HG02970 (cell line): ENCODE results near the gene HTR1E.
"Not testable (repeated sequence)": the region's sequence is repeated elsewhere in the genome, so short reads cannot be mapped to it uniquely, and the experiment has no call there.

Source experiments
- ATAC-seq: cut with Tn5 transposase; IDR thresholded peaks from one replicate; pipeline ENCODE4 v1.9.1; 2021; ENCODE audit warnings: mild to moderate bottlenecking, moderate library complexity, moderate number of reproducible peaks; ENCODE audit not compliant: unreplicated experiment, low FRiP score

The HTR1E gene, protein sequence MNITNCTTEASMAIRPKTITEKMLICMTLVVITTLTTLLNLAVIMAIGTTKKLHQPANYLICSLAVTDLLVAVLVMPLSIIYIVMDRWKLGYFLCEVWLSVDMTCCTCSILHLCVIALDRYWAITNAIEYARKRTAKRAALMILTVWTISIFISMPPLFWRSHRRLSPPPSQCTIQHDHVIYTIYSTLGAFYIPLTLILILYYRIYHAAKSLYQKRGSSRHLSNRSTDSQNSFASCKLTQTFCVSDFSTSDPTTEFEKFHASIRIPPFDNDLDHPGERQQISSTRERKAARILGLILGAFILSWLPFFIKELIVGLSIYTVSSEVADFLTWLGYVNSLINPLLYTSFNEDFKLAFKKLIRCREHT

DNA sequence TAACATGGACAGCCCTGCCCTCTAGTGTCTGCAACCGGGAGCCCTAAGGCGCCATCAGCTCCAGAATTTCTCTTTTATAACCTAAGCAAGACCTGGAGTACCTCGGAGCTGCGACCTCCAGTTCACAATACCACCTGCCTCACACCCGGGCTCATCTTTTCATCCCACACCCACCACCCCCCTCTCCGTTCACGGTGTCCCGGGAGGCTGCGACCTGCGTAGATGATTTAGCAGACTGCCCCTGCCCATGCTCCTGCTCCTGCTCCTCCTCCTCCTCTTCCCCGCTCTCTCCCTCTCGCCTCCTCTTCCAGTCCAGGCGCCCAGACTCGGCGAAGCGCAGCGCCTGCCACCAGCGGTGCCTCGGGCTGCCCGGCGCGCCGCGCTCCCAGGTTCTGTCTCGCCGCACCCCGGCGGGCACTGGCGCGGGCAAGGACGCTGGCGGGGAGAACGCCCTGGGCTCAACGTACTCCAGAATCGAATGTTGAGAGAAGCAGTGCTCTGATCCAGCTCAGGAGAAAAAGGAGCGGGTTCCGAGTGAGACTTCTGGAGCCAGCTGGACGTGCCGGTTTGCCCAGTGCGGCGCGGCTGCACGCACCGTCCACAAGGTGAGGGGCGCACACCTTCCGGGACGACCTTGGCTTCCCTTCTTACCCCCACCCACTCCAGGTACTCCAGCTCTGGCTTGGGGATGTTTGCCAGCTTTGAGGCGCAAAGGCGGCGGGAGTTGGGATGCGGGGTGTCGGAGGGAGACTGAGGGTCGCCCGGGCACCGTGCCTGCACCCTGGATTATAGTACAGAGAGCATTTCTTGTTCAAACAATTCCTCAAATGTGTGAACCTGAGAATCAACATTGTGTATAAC lies at the start of gene HTR1E:
TSS of gene HTR1E (plus strand) at position 310 of the 861 bp plus-strand sequence. CDS start 77,807 bp downstream, outside the sequence.
- ATAC-seq = no peak

DNA sequence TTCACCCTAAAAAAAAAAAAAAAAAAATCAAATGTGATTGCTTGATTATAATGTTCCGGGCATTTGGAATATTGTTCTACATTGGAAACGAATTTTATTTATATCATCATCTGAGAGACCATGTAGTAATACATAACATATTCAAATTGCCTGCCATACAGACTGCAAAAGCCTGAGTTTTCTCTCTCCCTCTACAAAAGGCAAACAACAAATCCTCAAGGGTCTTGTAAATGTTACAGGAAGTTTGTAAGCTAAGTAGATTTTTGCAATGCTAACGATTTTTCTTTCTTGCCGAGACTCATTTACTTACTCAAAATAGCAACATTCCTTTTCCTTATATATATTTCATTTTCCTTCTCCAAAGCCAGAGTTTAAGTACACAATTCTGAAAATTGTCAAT lies 49.0 kb upstream of the HTR1E start:
- ATAC-seq = no peak

DNA sequence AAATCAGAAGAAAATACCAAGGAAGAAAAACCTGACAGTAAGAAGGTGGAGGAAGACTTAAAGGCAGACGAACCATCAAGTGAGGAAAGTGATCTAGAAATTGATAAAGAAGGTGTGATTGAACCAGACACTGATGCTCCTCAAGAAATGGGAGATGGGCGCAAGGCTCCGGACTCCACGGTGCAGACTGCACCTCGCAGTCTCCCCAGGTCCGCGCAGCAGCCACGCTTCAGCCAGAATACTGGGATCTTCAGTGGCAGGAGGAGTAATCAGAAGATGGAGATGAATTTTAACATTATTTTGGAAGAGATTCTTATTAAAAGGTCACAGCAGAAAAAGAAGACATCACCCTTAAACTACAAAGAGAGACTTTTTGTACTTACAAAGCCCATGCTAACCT lies 40.1 kb upstream of the HTR1E start:
- ATAC-seq = not testable (repeated sequence)

DNA sequence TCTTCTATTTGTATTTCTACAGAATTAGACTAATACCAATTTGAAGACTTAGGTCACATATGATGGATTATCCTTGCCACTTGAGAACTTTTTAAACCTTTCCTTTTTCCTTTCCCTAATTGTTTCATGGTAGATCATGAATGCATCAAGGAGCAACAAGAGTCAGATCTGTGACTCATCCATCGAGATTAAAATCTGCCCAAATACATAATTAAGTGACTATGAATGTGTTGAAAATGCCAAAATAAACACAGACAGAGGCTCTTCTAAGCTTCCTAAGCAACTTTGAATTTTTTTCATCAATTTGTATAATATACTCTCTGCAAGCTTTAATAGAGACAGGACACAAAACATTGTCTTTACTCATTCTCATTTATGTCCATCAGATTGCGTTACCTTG lies 23.5 kb upstream of the HTR1E start:
- no peak for ATAC-seq

DNA sequence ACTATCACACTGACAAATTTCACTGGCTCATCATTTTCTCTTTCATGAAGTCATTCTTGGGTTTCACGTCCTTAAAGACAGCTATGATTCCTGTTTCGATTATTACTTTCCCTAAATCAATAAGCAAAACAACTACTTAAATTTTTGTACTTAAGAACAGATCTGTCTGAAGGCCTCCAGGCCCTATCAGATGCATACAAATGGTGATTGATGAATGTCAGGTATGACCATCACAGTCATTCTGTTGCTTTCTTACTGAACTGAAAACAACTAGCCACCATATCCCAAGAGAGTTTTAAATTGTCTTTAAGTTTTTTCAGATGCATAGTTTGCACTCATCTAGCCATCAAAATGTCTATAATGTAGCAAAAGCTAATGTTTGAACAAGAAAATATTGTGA lies 20.9 kb upstream of the HTR1E start:
- ATAC-seq = no peak

DNA sequence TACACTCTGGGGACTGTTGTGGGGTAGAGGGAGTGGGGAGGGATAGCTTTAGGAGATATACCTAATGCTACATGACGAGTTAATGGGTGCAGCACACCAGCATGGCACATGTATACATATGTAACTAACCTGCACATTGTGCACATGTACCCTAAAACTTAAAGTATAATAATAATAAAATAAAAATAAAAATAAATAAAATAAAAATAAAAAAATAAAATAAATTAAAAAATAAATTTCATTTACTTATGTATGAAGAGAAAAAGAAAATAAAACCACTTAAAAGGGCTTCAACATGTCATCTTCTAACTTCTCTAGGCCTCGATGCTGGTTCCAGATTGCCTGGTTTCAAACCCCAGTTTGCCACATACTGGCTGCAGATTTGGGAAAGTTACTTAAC lies 10.2 kb upstream of the HTR1E start:
- not testable (repeated sequence) for ATAC-seq

DNA sequence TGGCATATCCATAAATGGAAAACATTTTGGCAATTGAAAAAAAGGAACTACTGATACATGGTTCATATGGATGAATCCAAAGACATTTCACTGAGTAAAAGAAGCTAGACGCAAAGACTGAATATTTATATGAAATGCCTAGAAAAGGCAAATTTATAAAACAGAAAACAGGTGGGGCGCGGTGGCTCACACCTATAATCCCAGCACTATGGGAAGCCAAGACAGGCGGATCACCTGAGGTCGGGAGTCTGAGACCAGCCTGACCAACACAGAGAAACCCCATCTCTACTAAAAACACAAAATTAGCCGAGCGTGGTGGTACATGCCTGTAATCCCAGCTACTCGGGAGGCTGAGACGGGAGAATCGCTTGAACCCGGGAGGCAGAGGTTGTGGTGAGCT lies 9.5 kb upstream of the HTR1E start:
- ATAC-seq = not testable (repeated sequence)

DNA sequence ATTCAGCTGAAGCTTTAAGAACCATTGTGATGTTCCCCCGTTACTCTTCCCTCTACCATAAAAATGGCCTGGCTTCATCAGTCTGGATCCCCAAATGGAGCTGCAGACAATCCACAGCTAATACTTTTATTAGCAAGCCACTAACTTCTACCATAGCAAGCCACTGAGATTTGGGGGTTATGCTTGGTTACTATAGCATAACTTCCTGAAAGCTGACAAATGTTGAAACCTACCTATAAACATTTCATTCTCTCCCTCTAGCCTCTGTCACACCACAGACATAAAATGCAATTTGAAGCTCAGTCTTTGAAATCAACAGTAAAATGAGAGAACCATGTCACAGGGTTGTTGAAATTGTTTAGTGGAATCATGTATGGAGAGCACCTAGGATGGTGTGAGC lies 3.0 kb upstream of the HTR1E start:
- no peak for ATAC-seq

DNA sequence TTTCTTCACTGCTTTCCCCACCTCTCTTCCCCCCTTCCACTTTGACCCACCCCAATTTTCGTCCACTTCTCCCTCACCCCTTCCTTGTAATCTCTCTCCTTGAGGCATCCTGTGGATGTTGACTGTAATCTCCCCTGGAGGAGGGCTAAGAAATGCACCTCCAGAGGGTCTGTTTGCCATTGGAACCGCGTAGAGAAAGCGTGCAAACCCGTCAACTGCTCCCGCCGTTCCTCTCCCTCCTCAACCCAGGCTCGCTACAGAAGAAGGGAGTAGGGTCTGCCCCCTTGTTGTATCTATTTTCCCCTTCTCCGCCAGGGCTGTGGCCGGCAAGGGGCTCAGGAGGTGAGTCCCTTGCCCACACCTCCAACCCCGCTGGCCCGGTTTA lies 502 bp upstream of the HTR1E start:
- ATAC-seq = no peak

DNA sequence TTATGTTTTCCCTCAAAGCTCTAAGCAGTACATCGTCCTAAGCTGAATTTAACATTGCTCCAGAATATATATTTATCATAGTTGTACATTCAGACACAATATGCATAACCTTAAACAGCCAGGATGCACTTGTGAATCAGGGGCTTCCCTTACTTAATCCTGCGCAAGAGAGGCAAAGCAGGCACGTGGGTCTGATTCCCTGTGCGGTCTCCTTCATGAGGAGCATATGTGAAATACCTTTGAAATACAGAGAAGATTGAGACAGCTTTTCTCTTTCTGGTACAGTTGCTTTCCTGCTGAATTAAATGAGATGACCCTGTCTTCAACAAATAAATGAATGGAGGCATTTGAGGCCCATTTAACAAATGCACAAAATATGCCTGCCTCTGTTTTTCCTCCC lies 1.5 kb downstream of the HTR1E start:
- ATAC-seq = no peak

DNA sequence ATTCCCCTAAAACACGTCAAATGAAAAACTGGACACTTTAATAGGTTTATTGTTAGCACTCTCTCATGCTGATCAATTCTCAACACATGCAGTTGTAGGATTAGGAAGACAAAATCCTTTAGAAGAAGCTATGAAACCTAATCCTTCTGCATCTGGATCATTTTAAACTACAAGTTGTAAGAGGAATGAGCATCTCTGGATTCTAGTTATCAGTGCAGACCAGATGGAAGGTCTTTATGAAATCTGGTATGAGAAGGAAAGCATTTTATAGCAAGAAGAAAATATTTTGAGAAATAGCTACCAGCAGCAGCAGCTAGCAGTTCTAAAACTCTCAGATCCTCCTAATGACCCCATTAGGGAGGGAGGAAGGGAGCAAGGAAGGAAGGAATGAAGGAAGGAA lies 4.1 kb downstream of the HTR1E start:
- no peak for ATAC-seq

DNA sequence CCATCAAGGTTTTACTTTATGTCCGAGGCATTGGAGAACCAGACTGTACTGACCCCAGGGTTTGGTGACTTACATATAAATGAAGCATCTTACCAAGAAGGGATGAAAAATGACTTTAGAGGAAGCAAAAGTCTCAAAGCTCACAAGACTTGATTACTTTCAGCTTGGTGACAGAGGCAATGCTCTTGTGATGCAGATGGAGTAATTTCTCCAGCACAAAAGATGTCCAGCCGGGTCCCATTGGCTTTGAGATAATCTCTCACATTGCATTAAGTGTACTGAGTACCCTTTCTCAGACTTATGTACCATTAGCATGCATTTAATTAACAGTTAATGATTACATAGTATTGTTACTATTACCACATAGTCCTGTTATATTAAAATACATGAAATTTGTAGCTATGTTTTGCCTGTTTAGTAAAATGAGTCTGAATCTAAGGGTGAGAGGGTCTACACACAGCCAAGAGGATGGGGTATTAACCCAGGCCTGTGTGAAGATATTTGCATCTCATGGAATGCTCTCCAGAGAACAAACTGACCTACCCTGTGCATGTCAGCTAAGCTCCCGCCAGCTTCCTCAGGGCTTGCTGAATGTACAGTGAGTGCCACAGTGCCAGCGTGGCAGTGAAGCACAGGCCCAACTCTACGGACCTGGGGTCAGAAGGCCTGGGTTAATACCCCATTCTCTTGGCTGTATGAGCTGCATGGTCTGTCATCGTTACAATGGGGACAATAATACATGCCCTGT lies 5.6 kb downstream of the HTR1E start:
- no peak for ATAC-seq

DNA sequence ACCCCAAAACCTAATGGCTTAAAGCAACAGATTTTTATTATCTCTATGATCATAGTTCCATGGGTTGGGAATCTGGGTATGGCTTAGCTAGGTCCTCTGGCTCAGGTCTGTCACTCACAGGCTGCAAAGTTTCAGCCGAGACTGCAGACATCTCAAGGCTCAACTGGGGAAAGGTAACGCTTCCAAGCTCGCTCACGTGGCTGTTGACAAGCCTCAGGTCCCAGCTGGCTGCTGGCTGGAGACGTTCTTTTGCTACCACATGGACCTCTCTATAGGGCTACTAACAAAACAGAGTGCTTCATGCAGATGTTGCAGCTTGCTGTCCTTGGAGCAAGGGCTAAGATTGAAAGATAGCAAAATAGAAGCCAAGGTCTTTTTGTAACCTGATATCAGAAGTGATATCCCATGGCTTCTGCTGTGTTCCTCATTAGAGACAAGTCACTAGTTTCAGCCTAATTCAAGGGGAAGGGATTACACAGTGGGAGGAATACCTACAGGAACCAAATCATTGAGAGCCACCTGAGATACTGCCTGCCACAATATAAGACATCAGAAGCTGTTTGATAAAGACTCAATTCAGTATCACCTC lies 6.6 kb downstream of the HTR1E start:
- no peak for ATAC-seq

DNA sequence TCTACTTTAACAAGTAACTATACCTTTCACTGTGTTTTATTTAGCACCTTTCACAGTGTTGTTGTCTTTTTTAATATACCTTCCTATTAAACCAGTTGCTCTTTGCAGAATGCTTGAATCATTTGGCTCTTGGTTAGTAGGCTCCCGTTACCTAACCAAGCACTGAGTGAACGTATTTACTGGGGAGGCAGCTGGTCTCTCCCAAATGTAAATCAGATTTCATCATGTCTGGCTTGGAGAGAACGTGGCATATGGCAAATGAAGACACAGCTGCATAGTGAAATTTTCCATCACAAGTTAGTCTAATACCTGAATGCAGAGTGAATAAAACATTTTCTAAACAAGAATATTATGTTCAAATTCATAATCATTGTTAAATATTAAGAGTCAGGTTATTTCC lies 12.4 kb downstream of the HTR1E start:
- no peak for ATAC-seq

DNA sequence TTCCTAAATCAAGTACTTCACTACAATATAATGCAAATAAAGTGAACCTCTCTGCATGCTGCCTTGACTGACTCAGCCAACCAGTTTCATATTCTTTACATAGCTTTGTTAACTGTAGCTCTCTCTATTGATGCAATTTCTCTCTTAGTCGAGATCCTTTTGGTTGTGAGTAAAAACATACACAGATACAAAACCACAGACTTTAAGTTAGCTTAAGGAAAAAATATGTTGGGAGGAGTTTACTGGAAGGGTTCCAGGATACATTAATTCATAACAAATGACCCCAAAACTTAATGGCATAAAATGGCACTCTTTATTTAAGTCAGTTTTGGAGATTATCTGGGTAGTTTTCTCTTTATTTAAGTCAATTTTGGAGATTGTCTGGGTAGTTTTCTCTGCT lies 15.7 kb downstream of the HTR1E start:
- no peak for ATAC-seq

DNA sequence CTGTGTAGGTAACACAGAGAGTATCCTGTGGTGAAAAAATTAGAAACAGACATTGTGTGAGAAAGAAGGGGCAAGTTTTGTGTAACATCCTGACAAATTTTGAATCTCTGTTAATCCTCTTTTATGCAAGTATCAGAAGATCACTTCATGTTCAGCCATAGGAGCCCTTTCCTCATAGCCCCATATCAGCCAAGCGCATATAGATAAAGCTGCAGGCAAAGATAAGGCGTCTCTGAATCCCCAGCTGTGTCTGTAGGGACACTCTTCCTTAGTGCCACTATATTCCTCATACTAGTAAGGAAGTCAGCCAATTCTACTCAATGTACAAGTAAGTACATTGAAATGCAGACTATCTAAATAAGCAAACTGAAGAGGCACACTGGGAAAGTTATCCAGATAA lies 22.3 kb downstream of the HTR1E start:
- no peak for ATAC-seq

DNA sequence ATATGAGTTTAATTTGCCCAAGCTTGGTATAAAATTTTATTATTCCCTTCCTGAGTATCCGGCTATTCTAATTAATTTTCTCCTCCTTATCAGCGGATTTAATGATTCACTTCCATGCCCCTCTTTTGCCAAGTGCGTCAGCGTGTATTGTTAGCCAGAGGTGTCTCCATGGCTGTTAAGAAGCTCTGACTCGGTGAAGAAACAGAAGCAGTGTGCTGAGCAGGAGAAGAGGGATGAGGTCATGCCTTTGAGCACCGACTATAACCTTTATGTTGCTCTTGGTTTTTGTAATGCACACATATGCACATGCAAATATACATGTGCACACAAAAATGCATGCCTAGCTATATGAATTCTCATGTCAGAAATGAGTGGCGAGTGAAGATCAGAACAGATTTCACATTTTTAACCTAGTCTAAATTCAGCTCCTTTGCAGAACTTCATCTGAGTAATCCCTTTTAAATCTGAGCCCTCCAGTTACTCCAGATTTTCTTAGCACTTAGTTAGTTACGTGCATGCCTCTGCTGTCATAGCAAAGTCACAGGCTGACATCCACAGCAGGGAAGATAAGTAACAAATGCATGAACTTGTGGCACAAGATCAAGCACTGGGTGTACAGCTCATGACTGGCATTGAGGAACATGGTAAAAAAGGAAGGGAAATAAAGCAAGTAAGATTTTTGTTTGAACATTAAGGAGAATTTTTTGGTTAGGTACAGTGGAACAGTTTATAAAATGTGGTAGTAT lies 24.3 kb downstream of the HTR1E start:
- no peak for ATAC-seq

DNA sequence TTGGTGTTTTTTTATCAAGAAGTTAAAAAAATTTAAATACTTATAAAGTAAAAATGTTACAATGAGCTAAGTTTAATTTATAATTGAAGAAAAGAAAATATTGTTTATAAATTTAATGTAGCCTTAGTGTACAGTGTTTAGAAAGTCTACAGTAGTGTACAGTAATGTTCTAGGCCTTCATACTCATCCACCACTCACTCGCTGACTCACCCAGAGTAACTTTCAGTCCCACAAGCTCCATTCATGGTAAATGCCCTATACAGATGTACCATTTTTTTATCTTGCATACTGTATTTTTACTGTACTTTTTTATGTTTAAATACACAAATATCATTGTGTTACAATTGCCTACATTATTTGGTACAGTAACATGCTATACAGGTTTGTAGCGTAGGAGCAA lies 26.0 kb downstream of the HTR1E start:
- no peak for ATAC-seq

DNA sequence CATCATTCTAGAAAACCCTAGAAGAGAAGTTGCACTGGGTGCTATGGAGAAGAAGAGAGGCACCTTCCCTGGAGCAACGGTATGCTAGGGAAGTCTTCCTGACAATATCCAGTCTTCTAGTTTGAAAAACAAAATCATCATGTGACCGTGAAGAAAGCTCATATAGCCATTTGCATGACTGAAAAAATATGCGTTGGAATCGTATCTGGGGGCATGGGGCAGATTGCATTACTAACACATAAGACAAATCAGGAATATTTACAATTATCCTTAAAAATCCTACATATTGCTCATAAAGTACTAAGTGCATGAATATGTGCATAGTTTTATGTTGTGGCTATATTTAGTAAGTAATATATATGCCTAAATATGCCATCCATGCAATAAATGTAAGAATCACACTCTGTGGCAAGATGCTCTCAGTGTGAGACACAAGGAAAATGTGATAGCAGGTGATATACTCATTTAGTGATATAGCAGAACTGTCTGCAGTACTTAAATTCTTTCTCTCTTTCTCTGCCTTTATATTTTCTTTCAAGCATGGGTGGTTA lies 26.8 kb downstream of the HTR1E start:
- no peak for ATAC-seq

DNA sequence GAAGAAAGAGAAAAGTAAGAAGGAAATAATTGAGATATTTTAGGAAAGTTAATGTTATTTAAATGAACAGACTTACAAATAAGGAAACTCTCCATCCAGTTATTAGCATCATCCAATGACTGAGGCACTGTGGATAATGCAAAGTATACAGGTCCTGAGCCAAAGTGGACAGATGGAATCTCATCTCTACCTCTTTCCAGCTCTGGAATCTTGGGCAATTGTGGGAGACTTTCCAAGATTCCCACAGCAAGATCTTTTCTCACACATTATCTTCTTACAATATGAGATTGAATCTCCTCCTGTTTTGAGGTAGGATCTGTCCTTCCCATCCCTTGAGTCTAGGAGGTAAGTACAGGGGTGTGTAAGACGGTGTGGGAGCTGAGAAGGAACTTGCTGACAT lies 28.9 kb downstream of the HTR1E start:
- ATAC-seq = no peak
